A673 (cell line): ENCODE measurements around the gene IMPDH2.

ENCODE experiments used
- EZH2 ChIP-seq: fragments of 200-600 bp; sonication (generic); IDR thresholded peaks from 2 replicates; pipeline ENCODE4 v1.6.1; 2017; ENCODE audit warnings: borderline replicate concordance, low read depth, mild to moderate bottlenecking, mixed read lengths, antibody characterized with exemption, low read length; ENCODE audit not compliant: poor library complexity, severe bottlenecking
- TF ChIP-seq, protein P1 (sequence below): fragments of 300-800, 200-600 bp; sonication (generic); conservative IDR thresholded peaks from 2 replicates; pipeline ENCODE4 v1.5.1; 2017; ENCODE audit warnings: low read depth, mild to moderate bottlenecking, antibody characterized with exemption, low read length, moderate library complexity, mixed read lengths

DNA sequence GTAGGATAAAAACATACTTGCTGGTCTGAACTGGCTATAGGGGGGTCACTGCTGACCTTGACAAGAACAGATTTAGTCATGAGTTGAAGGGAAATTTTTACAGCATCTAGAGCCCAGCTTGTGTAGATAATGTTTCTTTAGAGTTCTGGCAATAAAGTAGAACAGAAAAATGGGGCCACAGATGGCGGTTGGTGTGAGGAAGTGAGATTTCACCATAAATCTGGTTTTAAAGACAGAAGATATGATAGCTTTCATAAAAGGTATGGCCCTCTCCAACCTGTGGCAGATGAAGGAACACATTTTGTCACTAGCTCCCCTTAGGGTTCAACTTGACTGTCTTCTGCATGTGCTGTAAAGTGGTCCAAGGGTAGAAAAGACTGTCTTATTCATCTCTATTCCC lies 24.3 kb upstream of the IMPDH2 start:
- TF ChIP-seq, protein P1, sequence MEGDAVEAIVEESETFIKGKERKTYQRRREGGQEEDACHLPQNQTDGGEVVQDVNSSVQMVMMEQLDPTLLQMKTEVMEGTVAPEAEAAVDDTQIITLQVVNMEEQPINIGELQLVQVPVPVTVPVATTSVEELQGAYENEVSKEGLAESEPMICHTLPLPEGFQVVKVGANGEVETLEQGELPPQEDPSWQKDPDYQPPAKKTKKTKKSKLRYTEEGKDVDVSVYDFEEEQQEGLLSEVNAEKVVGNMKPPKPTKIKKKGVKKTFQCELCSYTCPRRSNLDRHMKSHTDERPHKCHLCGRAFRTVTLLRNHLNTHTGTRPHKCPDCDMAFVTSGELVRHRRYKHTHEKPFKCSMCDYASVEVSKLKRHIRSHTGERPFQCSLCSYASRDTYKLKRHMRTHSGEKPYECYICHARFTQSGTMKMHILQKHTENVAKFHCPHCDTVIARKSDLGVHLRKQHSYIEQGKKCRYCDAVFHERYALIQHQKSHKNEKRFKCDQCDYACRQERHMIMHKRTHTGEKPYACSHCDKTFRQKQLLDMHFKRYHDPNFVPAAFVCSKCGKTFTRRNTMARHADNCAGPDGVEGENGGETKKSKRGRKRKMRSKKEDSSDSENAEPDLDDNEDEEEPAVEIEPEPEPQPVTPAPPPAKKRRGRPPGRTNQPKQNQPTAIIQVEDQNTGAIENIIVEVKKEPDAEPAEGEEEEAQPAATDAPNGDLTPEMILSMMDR: no peak
- TF ChIP-seq EZH2: no peak
